ENCODE results near the gene WFS1.

WFS1 gene

DNA sequence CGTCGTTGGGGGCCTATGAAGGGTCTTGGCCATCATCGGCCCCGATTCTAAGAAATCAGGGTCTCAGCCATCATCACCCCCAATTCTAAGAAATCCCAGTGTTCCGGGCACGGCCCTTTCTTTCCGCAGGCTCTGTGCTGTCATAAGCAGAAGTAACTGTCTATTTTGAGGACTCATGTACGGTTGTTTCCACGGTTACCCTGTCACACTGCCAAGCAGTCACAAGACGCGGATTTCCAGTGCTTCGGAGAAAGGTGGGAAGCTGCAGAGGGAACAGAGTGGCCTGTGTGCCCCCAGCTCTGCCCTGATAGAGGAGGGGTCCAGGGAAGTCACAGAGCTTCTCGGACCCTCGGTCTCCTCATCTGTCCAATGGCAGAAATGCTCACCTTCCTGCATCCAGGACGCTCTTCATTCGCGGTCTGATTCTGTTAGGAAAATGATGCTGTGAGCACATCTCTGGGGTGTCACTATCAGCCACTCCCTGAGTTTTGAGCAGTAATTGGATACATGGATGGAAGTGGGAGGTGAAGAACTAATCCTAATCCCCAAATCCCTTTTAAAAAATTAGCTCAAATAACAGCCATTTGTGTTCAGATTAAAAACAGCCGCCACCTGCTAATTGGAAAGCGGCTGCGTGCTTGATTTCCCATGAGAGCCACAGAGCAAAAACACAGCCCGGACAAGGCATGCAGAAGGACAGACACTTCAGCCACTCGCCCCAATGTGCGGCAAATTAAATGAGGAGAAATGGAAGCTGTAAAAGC is 73.1 kb downstream of the WFS1 start:
- no peak for DNase-seq

GRCh38 chr4:6343939-6344408 is 74.3 kb downstream of the WFS1 start:
- no peak for DNase-seq

- no peak for DNase-seq
These were observed 75.6 kb downstream of the WFS1 start for GRCh38 chr4:6345096-6345830.

- no peak for DNase-seq
These were observed 76.2 kb downstream of the WFS1 start for GRCh38 chr4:6345866-6346265.

DNA sequence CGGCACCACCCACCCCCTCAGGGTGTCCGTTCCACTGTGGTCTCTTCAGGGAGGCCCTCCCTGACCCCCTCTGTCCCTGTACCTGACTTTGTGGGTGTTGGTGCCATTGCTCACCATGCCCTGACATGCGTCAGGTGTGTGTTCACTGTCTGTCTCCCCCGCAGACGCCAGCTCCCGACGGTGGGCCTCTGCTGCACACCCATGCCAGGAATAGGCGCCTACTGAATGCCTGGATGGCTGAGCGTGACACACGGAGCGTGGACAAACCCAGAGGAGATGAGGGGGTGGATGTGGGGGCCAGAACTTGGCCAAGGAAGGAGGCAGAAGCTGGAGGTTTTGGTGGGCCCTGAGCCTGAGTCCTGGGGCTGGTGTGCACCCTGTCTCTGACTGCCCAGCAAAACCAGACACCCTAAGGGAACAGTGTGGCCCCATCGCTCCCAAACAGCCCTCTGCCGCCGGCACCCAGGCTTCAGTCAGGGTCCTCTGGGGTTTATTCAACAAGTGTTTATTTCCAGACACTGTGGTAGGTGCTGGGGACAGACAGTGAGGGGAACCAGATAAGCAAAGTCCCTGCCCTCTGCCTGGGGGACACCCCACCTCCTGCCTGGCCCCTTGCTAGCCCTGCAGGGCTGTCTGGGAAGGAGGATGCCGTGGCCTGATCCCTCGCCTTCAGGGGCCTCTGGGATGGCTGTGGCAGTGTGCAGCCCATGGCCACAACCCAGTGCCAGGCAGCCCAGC is 76.9 kb downstream of the WFS1 start:
- no peak for DNase-seq

DNA sequence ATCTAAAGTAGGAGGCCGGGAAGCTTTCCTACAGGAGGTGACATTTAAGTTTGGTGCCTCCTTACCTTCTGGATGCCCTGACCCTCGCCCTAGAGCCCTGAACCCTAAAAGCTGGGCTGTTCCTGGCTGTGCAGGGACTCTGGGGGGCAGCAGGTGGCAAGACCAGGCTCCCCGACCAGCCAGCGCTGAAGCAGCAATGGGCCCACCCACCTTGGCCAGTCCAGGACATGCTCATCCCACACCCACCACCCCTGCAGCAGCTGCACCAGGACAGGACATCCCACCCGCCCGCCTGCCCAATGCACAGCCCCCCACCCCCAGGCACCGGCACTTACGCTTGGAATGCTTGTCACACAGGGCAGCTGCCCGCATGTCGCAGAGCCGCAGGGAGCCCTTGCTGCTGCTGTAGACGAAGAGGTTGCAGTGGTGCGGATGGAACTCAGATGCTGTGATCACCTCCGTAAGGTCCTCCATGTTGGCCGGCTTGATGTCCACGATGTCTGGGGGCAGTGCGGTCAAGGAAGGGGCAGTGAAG is 77.9 kb downstream of the WFS1 start:
- no peak for DNase-seq

- no peak for DNase-seq
These were observed 78.8 kb downstream of the WFS1 start for GRCh38 chr4:6348408-6348807.

GRCh38 chr4:6349896-6350603 is 80.4 kb downstream of the WFS1 start:
- no peak for DNase-seq

DNA sequence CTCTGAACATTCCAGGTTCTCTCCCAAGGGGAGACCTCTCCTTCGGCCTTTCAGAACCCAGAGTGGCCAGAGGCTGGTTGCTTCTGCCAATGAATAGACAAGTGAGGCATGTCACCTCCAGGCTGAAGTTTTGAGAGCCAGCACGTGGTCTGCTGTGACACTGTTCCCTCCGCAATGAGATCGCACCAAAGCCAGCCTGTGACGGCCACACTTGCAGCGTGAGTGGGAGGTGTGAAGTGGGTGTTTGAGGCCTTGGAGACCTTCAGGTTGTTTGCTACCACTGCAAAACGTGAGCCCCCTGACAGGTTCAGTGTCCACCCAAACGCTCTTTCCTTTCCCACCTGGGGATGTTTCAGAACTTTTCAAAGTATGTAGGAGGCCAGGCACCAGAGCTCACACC is 81.0 kb downstream of the WFS1 start:
- DNase-seq = no peak

- DNase-seq = no peak
These were observed 81.8 kb downstream of the WFS1 start for GRCh38 chr4:6351246-6352000.

GRCh38 chr4:6352031-6352692 is 82.5 kb downstream of the WFS1 start:
- no peak for DNase-seq
